Panc1 (cell line): ENCODE data around the gene RAB10. TPM values are rescaled to one million over a fixed set of nuclear protein-coding genes. Genes with fewer than 3 reads are reported as not detected.
A peak's percentile ranks its signal among the peaks of the same experiment; 100 is the strongest.

Source experiments
- ATAC-seq: fragments of 200-7000 bp; cut with Tn5 transposase; 2 replicates; pipeline ENCODE4 v1.9.1; 2020; ENCODE audit warnings: mild to moderate bottlenecking, moderate library complexity
- BruUV-seq: library from RNA; stranded (reverse); fragments of 400-500 nt; replicated peaks from 2 replicates; lab custom pipeline; 2021; lab: Mats Ljungman, UMichigan
- CTCF ChIA-PET: fragments of 300-600 bp; sonication (Branson Sonifier 250); formaldehyde crosslinking; loops from one replicate; lab custom pipeline; 2022; ENCODE audit warnings: antibody characterized with exemption; lab: Charles Lee
- POLR2A ChIA-PET: fragments of 300-600 bp; sonication (Branson Sonifier 250); formaldehyde crosslinking; loops from one replicate; lab custom pipeline; 2022; ENCODE audit warnings: antibody characterized with exemption; lab: Charles Lee
- DNase-seq: peaks from one replicate; pipeline ENCODE4 v3.0.0-alpha.2; 2010; ENCODE audit warnings: low read depth, low spot score
- H3K27ac ChIP-seq: 2 replicates; pipeline ENCODE4 v1.5.1; 2011; ENCODE audit warnings: mild to moderate bottlenecking, low read length, inconsistent platforms
- H3K27me3 ChIP-seq: fragments of 200-500 bp; sonication (Bioruptor generic); 2 replicates; pipeline ENCODE4 v1.6.0; 2014; ENCODE audit warnings: low read length, inconsistent platforms; ENCODE audit not compliant: control insufficient read depth, insufficient read depth
- H3K36me3 ChIP-seq: fragments of 200-500 bp; sonication (Bioruptor generic); 2 replicates; pipeline ENCODE4 v1.5.1; 2014; ENCODE audit warnings: inconsistent platforms, mild to moderate bottlenecking, low read length, moderate library complexity; ENCODE audit not compliant: control insufficient read depth, insufficient read depth
- H3K4me1 ChIP-seq: 2 replicates; pipeline ENCODE4 v1.5.1; 2011; ENCODE audit warnings: inconsistent platforms, mild to moderate bottlenecking, low read length, moderate library complexity; ENCODE audit not compliant: control insufficient read depth, insufficient read depth
- H3K4me3 ChIP-seq, 2 experiments: 2 replicates each; pipeline ENCODE4 v1.5.1; 2011 to 2012; ENCODE audit warnings: low read depth in 2 of 2, low read length in 2 of 2, mild to moderate bottlenecking in 2 of 2, inconsistent platforms in 1 of 2, moderate library complexity in 1 of 2
- H3K9me3 ChIP-seq: fragments of 200-500 bp; sonication (Bioruptor generic); 2 replicates; pipeline ENCODE4 v1.5.1; 2014; ENCODE audit warnings: low read depth, mild to moderate bottlenecking, inconsistent platforms, low read length, moderate library complexity; ENCODE audit not compliant: control insufficient read depth, insufficient read depth
- POLR2AphosphoS5 ChIP-seq: IDR thresholded peaks from 2 replicates; pipeline ENCODE4 v1.6.1; 2012; ENCODE audit warnings: mild to moderate bottlenecking, low read depth, low read length, moderate library complexity
- REST ChIP-seq, 2 experiments: IDR thresholded peaks; 2 replicates each; pipeline ENCODE4 v1.6.1; 2011 to 2012; ENCODE audit warnings: low read depth in 2 of 2, control low read depth in 1 of 2, low read length in 1 of 2, mild to moderate bottlenecking in 1 of 2, moderate library complexity in 1 of 2; ENCODE audit not compliant: insufficient read depth in 1 of 2
- SIN3A ChIP-seq: IDR thresholded peaks from 2 replicates; pipeline ENCODE4 v1.6.1; 2012; ENCODE audit warnings: low read depth, mild to moderate bottlenecking, low read length, moderate library complexity, borderline replicate concordance; ENCODE audit not compliant: insufficient read depth
- TCF7L2 ChIP-seq: IDR thresholded peaks from 2 replicates; pipeline ENCODE4 v1.6.1; 2011; ENCODE audit warnings: mild to moderate bottlenecking, low read depth, low read length, inconsistent platforms
- in situ Hi-C: cut with HindIII; loops from 2 replicates; pipeline ENCODE4 v1.10.0; 2016; ENCODE audit warnings: low sequenced_read_pairs, low pct_unique_long_range_greater_than_20kb
- intact Hi-C: fragments of 100-400 bp; cut with micrococcal nuclease; formaldehyde crosslinking; loops from one replicate; pipeline ENCODE4 v1.10.0; 2022; ENCODE audit not compliant: unreplicated experiment
- total RNA-seq: library from RNA; stranded (reverse); gene quantifications from one replicate; pipeline ENCODE4 v1.2.1, GENCODE V29; 2021; ENCODE audit not compliant: unreplicated experiment
- TF ChIP-seq, protein P1 (sequence below): fragments of 450-650 bp; IDR thresholded peaks from 2 replicates; pipeline ENCODE4 v1.5.1; 2017; ENCODE audit warnings: mild to moderate bottlenecking

Gene RAB10
- total RNA-seq, 1 experiment from 2014 or later, result 208 TPM

- H3K4me1 ChIP-seq, result peaks cover 4% of the 10 kb centered on the region; the same call in 1 of the 2 replicates
These were observed 151.5 kb downstream of the RAB10 start for GRCh38 chr2:26185304-26185928.

GRCh38 chr2:26185954-26186770 is 152.3 kb downstream of the RAB10 start:
- ATAC-seq, result no peak
- no TSS peak for BruUV-seq
- TF ChIP-seq POLR2AphosphoS5 (no peak), SIN3A (no peak), REST (IDR thresholded peaks at IDR 0.05; ENCODE audit: insufficient read depth in 1 of 2, low read depth in 2 of 2, low read length in 1 of 2) (no peak), TCF7L2 (no peak)
- TF ChIP-seq, protein P1, sequence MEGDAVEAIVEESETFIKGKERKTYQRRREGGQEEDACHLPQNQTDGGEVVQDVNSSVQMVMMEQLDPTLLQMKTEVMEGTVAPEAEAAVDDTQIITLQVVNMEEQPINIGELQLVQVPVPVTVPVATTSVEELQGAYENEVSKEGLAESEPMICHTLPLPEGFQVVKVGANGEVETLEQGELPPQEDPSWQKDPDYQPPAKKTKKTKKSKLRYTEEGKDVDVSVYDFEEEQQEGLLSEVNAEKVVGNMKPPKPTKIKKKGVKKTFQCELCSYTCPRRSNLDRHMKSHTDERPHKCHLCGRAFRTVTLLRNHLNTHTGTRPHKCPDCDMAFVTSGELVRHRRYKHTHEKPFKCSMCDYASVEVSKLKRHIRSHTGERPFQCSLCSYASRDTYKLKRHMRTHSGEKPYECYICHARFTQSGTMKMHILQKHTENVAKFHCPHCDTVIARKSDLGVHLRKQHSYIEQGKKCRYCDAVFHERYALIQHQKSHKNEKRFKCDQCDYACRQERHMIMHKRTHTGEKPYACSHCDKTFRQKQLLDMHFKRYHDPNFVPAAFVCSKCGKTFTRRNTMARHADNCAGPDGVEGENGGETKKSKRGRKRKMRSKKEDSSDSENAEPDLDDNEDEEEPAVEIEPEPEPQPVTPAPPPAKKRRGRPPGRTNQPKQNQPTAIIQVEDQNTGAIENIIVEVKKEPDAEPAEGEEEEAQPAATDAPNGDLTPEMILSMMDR, result no peak
- Histone ChIP-seq H3K9me3 (no peaks in the 10 kb centered on the region), H3K4me3 (peak overlapping the region; percentile 54 to 61; a peak in 3 of 4 replicates), H3K4me1 (peaks cover 4% of the 10 kb centered on the region; the same call in 1 of the 2 replicates), H3K27me3 (no peaks in the 10 kb centered on the region), H3K36me3 (no peaks in the 10 kb centered on the region), H3K27ac (no peak overlapping the region)
- intact Hi-C loops (no loop called here), in situ Hi-C loops (no loop called here)
- ChIA-PET CTCF (no interaction called here), POLR2A (interaction anchor here (0.6 kb wide), 1 partner anchor 12 kb away, joined by 3 read pairs; no protein-coding TSS in a partner anchor)
- DNase-seq, result no peak

More at GRCh38 chr2:26185304-26185928, 151.5 kb downstream of the RAB10 start:
- in situ Hi-C loops, result no loop called here
- ChIA-PET CTCF (no interaction called here), POLR2A (interaction anchor here (0.6 kb wide), 1 partner anchor 11 kb away, joined by 3 read pairs; no protein-coding TSS in a partner anchor)
- peak overlapping the region; percentile 54 to 61 for H3K4me3 ChIP-seq
- peak overlapping the region; percentile 75 for H3K27ac ChIP-seq
- no peak for TF ChIP-seq REST (IDR thresholded peaks at IDR 0.05; ENCODE audit: insufficient read depth in 1 of 2, low read depth in 2 of 2, low read length in 1 of 2)
- TF ChIP-seq, protein P1, result no peak
- TF ChIP-seq TCF7L2, result no peak
- no peak for TF ChIP-seq POLR2AphosphoS5
- TF ChIP-seq SIN3A, result no peak
- no peaks in the 10 kb centered on the region for H3K36me3 ChIP-seq
- no peaks in the 10 kb centered on the region for H3K27me3 ChIP-seq
- ATAC-seq (no peak; the same call in 1 of the 2 replicates), DNase-seq (no peak)
- intact Hi-C loops, result no loop called here
- no TSS peak for BruUV-seq
- H3K9me3 ChIP-seq, result no peaks in the 10 kb centered on the region
